ENCODE data around the gene SMG7.

SMG7 gene

GRCh38 chr1:183551924-183552323 is 79.6 kb downstream of the SMG7 start:
- ChIA-PET CTCF (no interaction called here), POLR2A (no interaction called here)
- Histone ChIP-seq H3K36me3 (ENCODE audit: control insufficient read depth in 2 of 2, insufficient read depth in 1 of 2, low read length in 2 of 2) (peaks cover 17 to 70% of the 10 kb centered on the region in 2 experiments; a peak in 2 of 3 replicates), H3K4me3 (ENCODE audit: low read depth, low read length) (no peak overlapping the region), H3K9me3 (ENCODE audit: control insufficient read depth, insufficient read depth, low read depth, low read length) (no peaks in the 10 kb centered on the region), H3K4me1 (ENCODE audit: control insufficient read depth, insufficient read depth, low read length) (no peaks in the 10 kb centered on the region), H3K27ac (ENCODE audit: extremely low read depth, low read depth, low read length) (no peak overlapping the region)
- TF ChIP-seq ZNF311 (tag by site-specific recombination; IDR thresholded peaks at IDR 0.05; ENCODE audit: borderline replicate concordance) (no peak), ZNF10 (tag by site-specific recombination; IDR thresholded peaks at IDR 0.05) (no peak), ZNF174 (tag by site-specific recombination; IDR thresholded peaks at IDR 0.05) (no peak), ZNF350 (tag by site-specific recombination; IDR thresholded peaks at IDR 0.05) (no peak), PBX3 (CRISPR knock-in tag; IDR thresholded peaks at IDR 0.05) (no peak), ZNF777 (tag by site-specific recombination; IDR thresholded peaks at IDR 0.05; ENCODE audit: borderline replicate concordance) (no peak), ZNF571 (tag by site-specific recombination; IDR thresholded peaks at IDR 0.05) (no peak), ZNF48 (tag by site-specific recombination; IDR thresholded peaks at IDR 0.05) (no peak), ZNF366 (tag by site-specific recombination; conservative IDR thresholded peaks at IDR 0.05) (no peak)
- TF ChIP-seq, protein P1, sequence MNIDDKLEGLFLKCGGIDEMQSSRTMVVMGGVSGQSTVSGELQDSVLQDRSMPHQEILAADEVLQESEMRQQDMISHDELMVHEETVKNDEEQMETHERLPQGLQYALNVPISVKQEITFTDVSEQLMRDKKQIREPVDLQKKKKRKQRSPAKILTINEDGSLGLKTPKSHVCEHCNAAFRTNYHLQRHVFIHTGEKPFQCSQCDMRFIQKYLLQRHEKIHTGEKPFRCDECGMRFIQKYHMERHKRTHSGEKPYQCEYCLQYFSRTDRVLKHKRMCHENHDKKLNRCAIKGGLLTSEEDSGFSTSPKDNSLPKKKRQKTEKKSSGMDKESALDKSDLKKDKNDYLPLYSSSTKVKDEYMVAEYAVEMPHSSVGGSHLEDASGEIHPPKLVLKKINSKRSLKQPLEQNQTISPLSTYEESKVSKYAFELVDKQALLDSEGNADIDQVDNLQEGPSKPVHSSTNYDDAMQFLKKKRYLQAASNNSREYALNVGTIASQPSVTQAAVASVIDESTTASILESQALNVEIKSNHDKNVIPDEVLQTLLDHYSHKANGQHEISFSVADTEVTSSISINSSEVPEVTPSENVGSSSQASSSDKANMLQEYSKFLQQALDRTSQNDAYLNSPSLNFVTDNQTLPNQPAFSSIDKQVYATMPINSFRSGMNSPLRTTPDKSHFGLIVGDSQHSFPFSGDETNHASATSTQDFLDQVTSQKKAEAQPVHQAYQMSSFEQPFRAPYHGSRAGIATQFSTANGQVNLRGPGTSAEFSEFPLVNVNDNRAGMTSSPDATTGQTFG (tag by site-specific recombination; IDR thresholded peaks at IDR 0.05; ENCODE audit: borderline replicate concordance): no peak
- TF ChIP-seq, protein P2, sequence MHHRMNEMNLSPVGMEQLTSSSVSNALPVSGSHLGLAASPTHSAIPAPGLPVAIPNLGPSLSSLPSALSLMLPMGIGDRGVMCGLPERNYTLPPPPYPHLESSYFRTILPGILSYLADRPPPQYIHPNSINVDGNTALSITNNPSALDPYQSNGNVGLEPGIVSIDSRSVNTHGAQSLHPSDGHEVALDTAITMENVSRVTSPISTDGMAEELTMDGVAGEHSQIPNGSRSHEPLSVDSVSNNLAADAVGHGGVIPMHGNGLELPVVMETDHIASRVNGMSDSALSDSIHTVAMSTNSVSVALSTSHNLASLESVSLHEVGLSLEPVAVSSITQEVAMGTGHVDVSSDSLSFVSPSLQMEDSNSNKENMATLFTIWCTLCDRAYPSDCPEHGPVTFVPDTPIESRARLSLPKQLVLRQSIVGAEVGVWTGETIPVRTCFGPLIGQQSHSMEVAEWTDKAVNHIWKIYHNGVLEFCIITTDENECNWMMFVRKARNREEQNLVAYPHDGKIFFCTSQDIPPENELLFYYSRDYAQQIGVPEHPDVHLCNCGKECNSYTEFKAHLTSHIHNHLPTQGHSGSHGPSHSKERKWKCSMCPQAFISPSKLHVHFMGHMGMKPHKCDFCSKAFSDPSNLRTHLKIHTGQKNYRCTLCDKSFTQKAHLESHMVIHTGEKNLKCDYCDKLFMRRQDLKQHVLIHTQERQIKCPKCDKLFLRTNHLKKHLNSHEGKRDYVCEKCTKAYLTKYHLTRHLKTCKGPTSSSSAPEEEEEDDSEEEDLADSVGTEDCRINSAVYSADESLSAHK (tag by site-specific recombination; IDR thresholded peaks at IDR 0.05): no peak

DNA sequence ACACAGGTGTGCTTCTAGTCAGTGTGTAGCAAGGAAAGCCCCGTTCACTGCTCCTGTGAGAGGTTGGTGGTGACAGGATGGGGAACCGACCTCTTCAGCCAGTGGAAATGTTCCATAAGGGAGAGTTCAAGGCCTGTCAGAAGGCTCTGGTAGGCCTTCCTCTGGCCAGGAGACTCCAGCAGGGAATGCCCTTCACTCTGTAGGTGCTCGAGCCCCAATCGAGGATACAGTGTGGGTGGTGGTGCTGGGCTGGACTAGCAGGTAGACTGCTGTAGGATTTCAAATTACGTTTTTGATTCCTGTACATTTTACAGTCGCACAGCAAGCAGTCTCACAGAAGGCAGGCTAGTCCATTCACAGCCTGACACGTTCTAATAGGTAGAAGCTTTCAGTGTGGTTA is 80.1 kb downstream of the SMG7 start:
- no peak for TF ChIP-seq BCL11A (tag by site-specific recombination; IDR thresholded peaks at IDR 0.05; ENCODE audit: low read depth)
- Histone ChIP-seq H3K4me1 (ENCODE audit: control insufficient read depth, insufficient read depth, low read length) (no peaks in the 10 kb centered on the region), H3K4me3 (ENCODE audit: low read depth, low read length) (no peak overlapping the region), H3K9me3 (ENCODE audit: control insufficient read depth, insufficient read depth, low read depth, low read length) (no peaks in the 10 kb centered on the region), H3K27ac (ENCODE audit: extremely low read depth, low read depth, low read length) (no peak overlapping the region), H3K36me3 (ENCODE audit: control insufficient read depth in 2 of 2, insufficient read depth in 1 of 2, low read length in 2 of 2) (peaks cover 17 to 67% of the 10 kb centered on the region in 2 experiments; a peak in 2 of 3 replicates)
- ChIA-PET CTCF (no interaction called here), POLR2A (no interaction called here)

GRCh38 chr1:183552891-183553290 is 80.6 kb downstream of the SMG7 start:
- ChIA-PET CTCF (no interaction called here), POLR2A (interaction anchor here (0.9 kb wide), 1 partner anchor 14 kb away, joined by 4 read pairs; no protein-coding TSS in a partner anchor)
- no peak overlapping the region for H3K4me3 ChIP-seq (ENCODE audit: low read depth, low read length)
- TF ChIP-seq ZNF140 (tag by site-specific recombination; IDR thresholded peaks at IDR 0.05) (no peak), ZNF530 (tag by site-specific recombination; IDR thresholded peaks at IDR 0.05; ENCODE audit: low read depth) (no peak), ZNF621 (tag by site-specific recombination; IDR thresholded peaks at IDR 0.05) (no peak), ZNF266 (tag by site-specific recombination; IDR thresholded peaks at IDR 0.05; ENCODE audit: low read depth) (no peak), ZNF280C (tag by site-specific recombination; IDR thresholded peaks at IDR 0.05) (no peak), HIC1 (tag by site-specific recombination; IDR thresholded peaks at IDR 0.05) (no peak), ZBTB17 (tag by site-specific recombination; IDR thresholded peaks at IDR 0.05) (no peak), ZNF404 (tag by site-specific recombination; IDR thresholded peaks at IDR 0.05) (no peak), ZNF776 (tag by site-specific recombination; IDR thresholded peaks at IDR 0.05; ENCODE audit: borderline replicate concordance) (no peak), ZNF426 (tag by site-specific recombination; IDR thresholded peaks at IDR 0.05) (no peak)

More at GRCh38 chr1:183552891-183553290, 80.6 kb downstream of the SMG7 start:
- Histone ChIP-seq H3K36me3 (ENCODE audit: control insufficient read depth in 2 of 2, insufficient read depth in 1 of 2, low read length in 2 of 2) (peaks cover 19 to 68% of the 10 kb centered on the region in 2 experiments), H3K9me3 (ENCODE audit: control insufficient read depth, insufficient read depth, low read depth, low read length) (no peaks in the 10 kb centered on the region), H3K27ac (ENCODE audit: extremely low read depth, low read depth, low read length) (no peak overlapping the region), H3K4me1 (ENCODE audit: control insufficient read depth, insufficient read depth, low read length) (no peaks in the 10 kb centered on the region)

Data from HEK293 (cell line).